KBM-7 (cell line): Measurements from ENCODE around the gene C19orf73.
A peak's percentile ranks its signal among the peaks of the same experiment; 100 is the strongest.

Experiments
- DNase-seq: peaks from one replicate; pipeline ENCODE4 v3.0.0-alpha.2; 2015
- in situ Hi-C: fragments of 300-500 bp; cut with MboI; formaldehyde crosslinking; loops from 2 replicates; pipeline ENCODE4 v1.14.3; 2020; ENCODE audit warnings: low sequenced_read_pairs, low pct_unique_long_range_greater_than_20kb, mixed read lengths

Gene C19orf73, protein sequence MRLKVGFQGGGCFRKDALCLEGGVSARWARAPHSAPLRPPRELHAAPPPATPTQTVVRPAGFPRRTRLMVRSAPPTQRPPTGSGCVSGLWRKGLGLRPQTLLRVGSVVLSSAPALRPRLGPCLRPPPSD

DNA sequence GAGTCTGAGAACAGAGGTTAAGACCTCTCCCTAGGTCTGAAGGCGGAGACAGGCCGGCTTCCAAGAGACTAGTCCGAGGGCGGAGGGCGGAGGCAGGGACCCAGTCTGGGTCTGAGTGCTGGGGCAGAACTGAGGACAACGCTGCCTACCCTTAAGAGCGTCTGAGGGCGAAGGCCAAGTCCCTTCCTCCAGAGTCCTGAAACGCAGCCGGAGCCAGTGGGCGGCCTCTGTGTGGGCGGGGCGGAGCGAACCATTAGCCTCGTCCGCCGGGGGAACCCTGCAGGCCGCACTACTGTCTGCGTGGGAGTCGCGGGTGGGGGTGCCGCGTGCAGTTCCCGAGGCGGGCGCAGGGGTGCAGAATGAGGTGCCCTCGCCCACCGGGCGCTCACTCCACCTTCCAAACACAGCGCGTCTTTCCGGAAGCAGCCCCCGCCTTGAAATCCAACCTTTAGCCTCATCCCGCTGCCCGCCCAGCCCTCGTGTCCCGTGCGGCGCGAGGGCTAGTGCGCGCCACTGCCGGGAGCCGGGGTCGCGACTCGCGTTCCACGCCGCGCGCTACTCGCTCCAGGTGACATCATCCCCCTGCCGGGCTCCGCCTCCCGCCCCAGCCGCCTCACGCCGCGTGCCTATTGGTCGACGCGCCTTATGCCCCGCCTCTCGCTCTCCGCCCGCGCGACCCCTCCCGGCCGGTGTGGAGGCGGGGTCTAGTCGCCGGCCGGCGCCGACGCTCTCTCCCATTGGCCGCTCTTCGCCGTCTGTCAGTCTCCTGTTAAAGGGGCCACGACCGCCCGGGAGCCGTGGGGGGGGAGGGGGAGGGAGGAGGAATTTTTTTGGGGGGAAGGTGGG lies at the start of gene C19orf73:
Gene C19orf73, minus strand, starts transcription at position 579 of the 846 bp plus-strand sequence. Its CDS starts 121 bp downstream, at position 458.
- in situ Hi-C loops = no loop called here
- peak; percentile 97 for DNase-seq

DNA sequence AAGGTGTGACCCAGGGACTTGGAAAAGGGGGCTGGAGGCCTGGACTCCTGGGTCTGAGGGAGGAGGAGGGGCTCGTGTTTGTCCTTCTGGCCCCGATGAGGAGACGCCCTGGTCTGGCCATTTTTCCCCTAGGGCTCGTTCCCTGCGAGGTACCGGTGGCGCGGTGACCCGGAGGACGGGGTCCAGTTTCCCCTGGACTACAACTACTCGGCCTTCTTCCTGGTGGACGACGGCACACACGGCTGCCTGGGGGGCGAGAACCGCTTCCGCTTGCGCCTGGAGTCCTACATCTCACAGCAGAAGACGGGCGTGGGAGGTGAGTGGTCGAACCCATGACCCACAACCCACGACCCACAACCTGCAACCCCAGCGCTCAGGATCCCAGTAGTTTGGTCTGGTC lies 49.5 kb upstream of the C19orf73 start:
- no peak for DNase-seq
- in situ Hi-C loops = no loop called here

DNA sequence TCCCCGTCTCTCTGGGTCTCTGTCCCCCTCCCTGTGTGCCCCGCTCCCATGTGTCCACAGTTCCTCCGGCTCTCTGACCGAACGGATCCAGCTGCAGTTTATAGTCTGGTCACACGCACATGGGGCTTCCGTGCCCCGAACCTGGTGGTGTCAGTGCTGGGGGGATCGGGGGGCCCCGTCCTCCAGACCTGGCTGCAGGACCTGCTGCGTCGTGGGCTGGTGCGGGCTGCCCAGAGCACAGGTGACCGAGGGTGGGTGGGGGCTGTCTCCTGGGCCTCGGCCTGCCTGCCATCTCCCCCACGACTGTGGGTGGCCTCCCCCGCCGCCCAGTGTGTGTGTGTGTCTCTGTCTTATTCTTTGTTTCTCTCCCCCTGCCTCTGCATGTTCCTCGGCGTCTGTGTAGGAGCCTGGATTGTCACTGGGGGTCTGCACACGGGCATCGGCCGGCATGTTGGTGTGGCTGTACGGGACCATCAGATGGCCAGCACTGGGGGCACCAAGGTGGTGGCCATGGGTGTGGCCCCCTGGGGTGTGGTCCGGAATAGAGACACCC lies 49.0 kb upstream of the C19orf73 start:
- DNase-seq = no peak
- in situ Hi-C loops = no loop called here

DNA sequence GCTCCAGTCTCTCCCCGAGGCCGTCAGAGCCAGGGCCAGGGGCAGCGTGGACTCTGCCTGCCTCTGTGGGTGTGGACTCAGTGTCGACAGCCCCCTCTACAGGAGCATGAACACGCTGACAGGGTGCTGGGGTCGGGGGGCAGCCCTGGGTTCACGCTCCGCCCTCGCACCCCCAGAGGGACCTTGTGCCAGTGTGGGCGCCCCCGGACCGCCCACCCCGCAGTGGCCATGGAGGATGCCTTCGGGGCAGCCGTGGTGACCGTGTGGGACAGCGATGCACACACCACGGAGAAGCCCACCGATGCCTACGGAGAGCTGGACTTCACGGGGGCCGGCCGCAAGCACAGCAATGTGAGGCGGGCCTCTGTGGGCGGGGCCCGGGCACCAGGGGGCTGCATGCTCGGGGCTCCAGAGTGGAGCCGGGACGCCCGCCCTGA lies 46.9 kb upstream of the C19orf73 start:
- no peak for DNase-seq
- in situ Hi-C loops = no loop called here

DNA sequence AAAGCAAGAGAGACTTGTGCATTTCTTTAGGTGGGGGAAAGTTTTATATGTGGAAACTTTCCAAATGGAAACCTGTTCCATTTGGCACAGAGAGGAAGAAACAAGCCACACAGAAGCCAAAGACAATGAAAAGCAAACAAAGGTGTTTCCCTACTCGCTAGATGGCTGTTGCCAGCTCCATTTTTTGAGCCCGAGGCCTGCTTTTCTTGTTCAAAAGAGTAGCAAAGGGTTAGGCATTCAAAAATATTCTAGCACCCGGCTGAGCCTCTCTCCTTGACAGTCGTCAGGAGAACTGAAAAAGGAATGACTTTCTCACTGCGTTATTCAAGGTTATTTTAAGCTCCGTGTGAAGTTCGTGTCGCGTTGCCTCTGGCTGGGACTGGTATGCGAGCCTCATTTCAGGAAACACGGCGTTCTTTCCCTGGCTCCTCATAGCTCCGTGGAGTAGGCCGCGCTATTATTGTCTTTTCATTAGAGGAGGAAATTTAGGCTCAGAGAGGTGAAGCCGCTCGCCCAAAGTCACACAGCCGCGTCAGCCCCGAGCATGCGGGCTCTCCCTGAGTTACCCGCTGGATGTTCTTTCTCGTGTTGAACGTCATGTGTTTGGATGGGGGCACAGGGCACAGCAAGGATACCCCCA lies 46.3 kb upstream of the C19orf73 start:
- in situ Hi-C loops = no loop called here
- DNase-seq = no peak

DNA sequence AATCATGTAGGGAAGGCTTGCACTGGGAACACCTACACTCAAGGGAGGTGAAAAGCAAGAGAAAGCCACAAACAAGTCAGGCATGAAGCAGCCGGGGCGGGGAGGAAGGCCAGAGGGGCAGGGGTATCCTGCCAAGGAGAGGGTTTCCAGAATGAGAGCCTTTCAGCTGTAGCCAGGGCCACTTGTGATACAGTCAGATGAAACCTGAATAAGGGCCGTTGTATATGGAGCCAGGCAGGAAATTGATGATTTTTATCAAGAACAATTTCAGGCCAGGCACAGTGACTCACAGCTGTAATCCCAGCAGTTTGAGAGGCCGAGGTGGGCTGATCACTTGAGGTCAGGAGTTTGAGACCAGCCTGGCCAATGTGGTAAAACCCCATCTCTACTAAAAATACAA lies 43.0 kb upstream of the C19orf73 start:
- in situ Hi-C loops = no loop called here
- no peak for DNase-seq

DNA sequence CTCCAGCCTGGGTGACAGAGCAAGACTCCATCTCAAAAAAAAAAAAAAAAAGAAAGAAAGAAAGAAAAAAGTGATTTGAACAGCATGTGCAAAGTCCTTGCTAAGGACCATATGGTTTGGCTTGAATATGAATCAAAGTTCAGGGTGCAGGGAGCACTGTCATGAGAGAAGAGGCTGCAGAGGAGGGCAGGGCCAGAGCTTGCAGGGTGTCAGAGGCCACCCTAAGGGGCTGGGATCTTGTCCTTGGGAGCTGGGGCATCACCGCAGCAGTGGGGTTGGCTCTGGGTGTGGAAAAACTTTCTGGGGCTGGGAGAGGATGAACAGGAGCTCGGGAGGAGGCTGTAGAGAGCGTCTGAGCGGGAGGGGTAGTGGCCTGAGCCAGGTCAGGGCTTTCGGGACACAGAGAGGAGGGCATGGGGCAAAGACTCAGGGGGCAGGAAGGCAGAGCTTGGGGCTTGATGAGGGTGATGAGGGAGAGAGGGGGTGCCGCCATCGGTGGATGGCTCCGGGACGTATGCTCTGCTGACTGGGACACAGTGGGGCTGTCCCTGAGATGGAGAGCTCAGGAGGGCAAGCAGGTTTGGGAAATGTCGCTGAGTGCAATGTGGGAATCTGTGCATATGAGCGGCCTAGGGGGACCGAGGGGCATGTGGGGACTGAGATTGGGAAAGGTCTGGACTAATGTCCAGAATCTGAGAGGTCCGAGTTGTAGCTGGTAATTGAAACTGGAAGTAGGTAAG lies 41.7 kb upstream of the C19orf73 start:
- in situ Hi-C loops = no loop called here
- no peak for DNase-seq

DNA sequence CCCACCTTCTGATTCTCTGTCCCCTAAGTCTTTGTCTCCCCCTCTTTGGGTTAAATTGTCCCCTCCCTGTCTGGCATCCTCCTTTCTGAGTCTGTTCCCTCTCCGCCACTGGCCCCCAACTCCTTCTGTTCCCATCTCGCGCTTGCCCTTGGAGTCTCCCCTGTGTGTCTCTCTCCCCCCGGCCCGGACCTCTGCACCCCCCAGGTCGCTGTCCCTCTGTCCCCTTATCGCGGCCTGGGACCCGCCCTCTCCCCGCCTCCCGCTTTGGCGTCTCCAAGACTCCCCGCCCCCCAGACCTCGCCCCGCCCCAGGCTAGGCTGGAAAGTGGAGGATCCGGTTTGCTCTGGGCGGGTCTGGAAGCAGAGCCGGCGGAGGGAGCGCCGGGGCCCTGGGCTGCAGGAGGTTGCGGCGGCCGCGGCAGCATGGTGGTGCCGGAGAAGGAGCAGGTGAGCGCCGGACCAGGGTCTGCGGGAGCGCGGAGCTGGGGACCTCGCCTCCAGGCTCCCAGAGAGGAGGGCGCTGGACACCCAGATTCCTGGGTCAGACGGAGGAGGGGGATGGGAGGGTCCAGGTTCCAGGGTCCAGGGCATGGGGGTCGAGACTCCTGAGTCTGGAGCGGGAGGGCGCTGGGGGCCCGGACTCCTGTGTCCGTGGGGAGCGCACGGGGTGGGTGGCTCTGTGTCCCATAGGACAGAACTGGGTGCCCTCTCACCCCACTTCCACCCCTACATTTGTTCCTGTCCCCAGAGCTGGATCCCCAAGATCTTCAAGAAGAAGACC lies 38.7 kb upstream of the C19orf73 start, which contains the start of gene TRPM4:
Gene TRPM4, plus strand, starts transcription at position 348 of the 780 bp plus-strand sequence. Its CDS starts 75 bp downstream, at position 423.
- DNase-seq = peak; percentile 71
- in situ Hi-C loops = no loop called here

DNA sequence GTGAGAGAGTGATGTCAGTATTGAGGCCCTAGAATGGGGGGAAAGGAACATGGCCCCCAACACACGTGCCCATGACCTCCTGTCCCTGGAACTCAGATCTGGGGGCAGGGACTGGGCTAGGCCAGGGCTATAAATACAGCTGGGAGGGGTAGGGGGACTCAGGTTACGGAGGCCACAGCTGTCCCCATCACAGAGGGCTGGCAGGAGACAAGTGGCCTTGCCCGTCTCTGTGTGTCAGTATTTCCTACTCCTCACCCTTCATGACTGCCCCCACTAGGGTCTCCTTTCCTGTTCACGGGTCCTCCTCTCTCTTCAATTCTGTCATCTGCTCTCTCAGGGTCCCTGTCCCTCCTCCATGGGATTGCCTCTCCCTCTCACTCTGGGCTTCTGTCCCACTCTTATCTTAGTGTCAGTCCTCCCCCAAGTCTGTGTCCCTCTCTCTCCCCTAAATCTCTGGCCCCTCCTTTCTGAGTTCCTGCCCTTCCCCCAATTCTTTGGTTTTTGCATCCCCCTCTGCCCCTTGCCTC lies 36.9 kb upstream of the C19orf73 start:
- in situ Hi-C loops = no loop called here
- DNase-seq = no peak

DNA sequence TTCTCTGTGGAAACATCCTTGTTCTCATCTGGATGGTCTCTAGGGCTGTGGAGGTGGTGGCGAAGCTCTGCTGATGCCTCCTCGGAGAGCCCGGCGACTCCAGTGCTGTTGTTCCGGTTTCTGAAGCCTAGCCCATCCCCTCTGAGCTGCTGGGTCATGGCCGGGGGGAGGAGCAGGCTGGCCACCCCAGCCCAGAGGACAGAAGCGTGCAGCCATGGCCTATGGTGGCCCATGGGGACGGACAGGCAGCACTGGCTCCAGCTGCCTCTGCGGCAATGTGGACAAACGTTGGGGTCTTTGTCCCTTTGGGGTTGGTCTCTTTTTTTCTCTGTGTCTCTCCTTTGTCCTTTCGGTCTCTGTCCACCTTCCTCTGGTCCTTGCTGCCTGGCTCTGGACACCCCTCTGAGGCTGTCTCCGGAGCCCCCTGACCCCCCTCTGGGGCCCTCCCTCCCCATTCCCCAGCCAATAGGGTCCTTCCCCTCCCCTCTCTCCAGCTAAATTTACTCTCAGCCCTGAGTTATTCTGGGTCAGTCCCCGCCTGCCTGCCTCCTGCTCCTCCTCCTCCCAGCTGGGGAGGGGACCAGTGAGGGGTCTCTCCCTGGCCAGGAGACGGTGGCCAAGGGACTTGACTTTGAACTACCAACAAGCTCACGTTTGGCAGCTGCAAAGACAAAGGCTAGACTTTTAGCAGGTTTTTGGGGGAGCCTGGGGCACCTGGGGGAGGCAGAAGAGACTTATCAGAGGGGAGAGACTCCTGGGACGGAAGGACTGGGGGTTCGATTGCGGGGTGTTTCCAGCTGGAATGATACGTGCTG lies 36.3 kb upstream of the C19orf73 start, which contains the start of gene HRC:
Gene HRC, minus strand, starts transcription at position 392 of the 815 bp plus-strand sequence. Its CDS starts 159 bp downstream, at position 233.
- in situ Hi-C loops = no loop called here
- no peak for DNase-seq

DNA sequence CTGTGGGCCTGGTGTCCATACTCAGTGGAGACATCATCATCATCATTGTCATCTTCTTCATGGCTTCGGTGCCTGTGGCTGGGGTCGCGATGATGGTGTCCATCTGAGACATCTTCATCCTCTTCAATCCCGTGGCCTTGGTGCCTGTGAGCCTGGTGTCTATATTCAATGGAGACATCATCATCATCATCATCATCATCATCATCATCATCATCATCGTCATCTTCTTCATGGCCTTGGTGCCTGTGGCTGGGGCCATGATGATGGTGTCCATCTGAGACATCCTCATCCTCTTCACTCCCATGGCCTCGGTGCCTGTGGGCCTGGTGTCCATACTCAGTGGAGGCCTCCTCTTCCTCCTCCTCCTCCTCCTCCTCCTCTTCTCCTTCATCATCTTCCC lies 35.3 kb upstream of the C19orf73 start:
- in situ Hi-C loops = no loop called here

DNA sequence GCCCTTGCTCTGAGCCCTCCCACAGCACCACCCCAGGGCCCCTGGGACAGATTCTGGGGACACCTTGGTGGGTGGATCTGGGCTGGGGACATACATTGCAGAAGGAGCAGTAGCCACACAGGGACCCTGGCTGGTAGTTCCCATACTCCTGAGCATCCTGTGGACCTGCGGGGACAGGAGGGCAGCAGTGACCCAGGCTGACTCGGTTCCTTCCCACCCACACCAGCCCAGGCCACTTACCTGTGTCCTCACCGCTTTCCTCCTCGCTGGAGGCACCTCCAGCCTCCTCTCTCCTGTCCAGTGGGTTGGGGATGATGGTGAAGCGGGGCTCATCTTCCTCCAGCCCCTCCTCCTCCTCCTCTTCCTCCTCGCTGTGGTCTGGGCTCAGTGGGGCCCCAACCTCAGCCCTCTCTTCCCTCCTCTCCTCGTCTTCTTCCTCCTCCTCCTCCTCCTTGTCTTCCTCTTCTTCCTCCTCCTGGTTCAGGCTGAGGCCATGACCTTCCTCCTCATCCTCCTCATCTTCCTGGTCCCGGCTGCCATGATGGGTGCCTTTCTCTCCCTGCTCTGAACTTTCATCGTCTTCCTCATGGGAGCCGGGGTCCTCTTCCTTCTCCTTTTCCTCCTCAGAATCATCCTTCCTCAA lies 34.3 kb upstream of the C19orf73 start:
- in situ Hi-C loops = no loop called here
- DNase-seq = no peak

More for the DNA sequence above, 35.3 kb upstream of the C19orf73 start:
- no peak for DNase-seq

DNA sequence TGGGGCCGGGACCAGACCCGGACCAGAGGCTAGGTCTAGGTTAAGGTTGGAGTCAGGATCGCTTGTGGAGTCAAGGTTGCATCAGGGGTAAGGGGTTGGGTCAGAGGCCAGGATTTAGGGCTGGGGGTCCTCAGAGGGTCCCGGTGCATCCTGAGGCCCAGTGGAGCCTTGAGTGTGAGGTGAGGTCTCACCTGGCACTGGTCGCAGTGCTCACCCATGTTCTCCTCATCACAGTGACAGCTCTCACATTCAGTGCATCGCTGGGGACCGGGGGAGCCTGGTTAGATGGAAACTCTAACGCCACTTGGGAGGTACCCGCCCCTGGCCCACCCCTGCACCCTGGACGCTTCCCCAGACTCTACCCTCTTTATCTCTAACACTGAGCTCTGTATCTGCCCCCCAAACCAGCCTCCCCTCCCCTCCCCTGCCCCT lies 33.2 kb upstream of the C19orf73 start:
- in situ Hi-C loops = no loop called here
- no peak for DNase-seq

DNA sequence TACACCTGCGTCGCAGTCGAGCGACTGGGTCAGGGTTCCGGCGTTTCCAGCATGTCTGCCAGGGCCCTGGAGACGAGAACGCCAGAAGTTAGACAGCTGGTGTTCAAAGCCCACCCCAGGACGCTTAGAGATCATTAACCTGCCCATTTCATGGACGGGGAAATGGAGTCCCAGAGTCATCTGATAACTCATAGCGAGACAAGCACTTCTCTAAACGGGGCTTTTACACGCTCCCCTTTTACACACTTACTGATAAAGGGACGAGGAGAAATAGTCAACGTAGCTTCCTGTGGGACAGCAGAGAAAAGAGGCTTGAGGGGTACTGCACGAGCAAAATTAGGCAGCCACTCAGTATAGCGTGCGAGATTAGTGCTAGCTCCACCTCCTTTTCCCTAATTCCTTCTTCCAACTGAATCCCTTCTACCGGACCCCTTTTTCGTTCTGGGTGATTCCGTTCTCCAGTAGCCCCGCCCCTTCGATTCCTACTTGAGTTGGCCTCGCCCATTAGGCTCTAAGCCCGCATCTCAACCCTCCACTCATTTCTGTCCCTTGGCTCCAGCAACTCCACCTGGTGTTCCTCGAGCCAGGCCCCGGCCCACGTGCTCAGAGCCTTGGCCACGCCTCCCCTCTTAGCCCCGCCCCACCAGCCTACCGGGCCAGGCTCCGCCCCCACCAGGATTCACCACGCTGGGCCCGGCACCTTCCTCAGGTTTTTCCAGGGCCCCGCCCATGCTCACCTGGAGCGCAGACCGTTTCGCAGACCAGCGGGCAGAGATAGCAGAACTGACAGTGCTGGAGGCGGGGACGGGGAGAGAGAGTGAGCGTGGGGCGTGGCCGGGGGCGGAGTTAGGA lies 32.5 kb upstream of the C19orf73 start:
- in situ Hi-C loops = no loop called here

DNA sequence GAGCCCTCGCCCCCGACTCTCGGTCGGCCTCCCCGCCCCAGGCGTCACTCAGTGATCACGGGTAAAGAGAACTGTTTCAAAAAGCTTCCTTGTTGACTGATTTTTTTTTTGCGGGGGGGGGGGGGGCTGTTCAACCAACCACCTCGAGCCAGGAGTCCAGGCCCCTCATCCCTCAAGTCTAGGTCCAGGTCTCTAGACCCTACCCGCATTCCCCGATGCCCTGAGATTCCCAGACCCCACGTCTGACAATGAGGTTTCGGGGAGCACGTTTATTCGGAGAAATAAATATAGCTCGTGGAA lies 32.0 kb upstream of the C19orf73 start:
- in situ Hi-C loops = no loop called here
- no peak for DNase-seq

More for the DNA sequence above, 32.5 kb upstream of the C19orf73 start:
- peak; percentile 64 for DNase-seq
